Breast epithelium (tissue), 4 donors: Measurements from ENCODE around the gene CELF1. TPM values are rescaled to one million over a fixed set of nuclear protein-coding genes. Genes with fewer than 3 reads are reported as not detected.

Source experiments
- DNase-seq, 2 donors: peaks; one replicate each; pipeline ENCODE4 v3.0.0-alpha.2; 2019; ENCODE audit warnings: low spot score in 2 of 2
- H3K27ac ChIP-seq, 2 donors: fragments of 200-600 bp; sonication (generic) in 1 of 2; one replicate each; pipeline ENCODE4 v1.5.1; 2016 to 2019; ENCODE audit warnings: mild to moderate bottlenecking in 1 of 2
- H3K27me3 ChIP-seq, 2 donors: fragments of 200-600 bp; sonication (generic) in 1 of 2; one replicate each; pipeline versions ENCODE4 v1.5.1 to v1.6.0; 2017 to 2019; ENCODE audit warnings: control low read depth in 1 of 2, mild to moderate bottlenecking in 1 of 2
- H3K36me3 ChIP-seq: fragments of 200-600 bp; one replicate; pipeline ENCODE4 v1.5.1; 2019
- H3K4me1 ChIP-seq, 2 donors: fragments of 200-600 bp; sonication (generic); one replicate each; pipeline ENCODE4 v1.5.1; 2016 to 2019; ENCODE audit warnings: control low read depth in 1 of 2
- H3K4me3 ChIP-seq, 3 donors: fragments of 200-600 bp; sonication (generic); 1 replicate in 2 of 3; 2 replicates in 1 of 3; pipeline ENCODE4 v1.5.1; 2016 to 2019; ENCODE audit warnings: mild to moderate bottlenecking in 3 of 3, moderate library complexity in 2 of 3
- H3K9me3 ChIP-seq, 2 donors: fragments of 200-600 bp; sonication (generic) in 1 of 2; one replicate each; pipeline ENCODE4 v1.5.1; 2016 to 2019; ENCODE audit warnings: control low read depth in 1 of 2
- CTCF ChIP-seq, 3 donors: fragments of 450-650 bp; IDR thresholded peaks; one replicate each; pipeline ENCODE4 v1.5.1; 2016 to 2017; ENCODE audit warnings: antibody characterized with exemption in 3 of 3, mild to moderate bottlenecking in 3 of 3, moderate library complexity in 3 of 3
- POLR2A ChIP-seq: fragments of 450-650 bp; IDR thresholded peaks from one replicate; pipeline ENCODE4 v1.6.1; 2016; ENCODE audit warnings: antibody characterized with exemption, mild to moderate bottlenecking, moderate library complexity
- POLR2AphosphoS5 ChIP-seq, 3 donors: sonication (generic); formaldehyde crosslinking; IDR thresholded peaks; one replicate each; pipeline ENCODE4 v1.6.1; 2017; ENCODE audit warnings: antibody characterized with exemption in 3 of 3
- intact Hi-C: fragments of 100-400 bp; cut with DNase I; formaldehyde crosslinking; loops from one replicate; pipeline ENCODE4 v1.15.1; 2023; ENCODE audit warnings: low total_unique reads
- total RNA-seq, 3 donors: library from RNA; depleted of rRNA; stranded (reverse); fragments of >200 nt; gene quantifications; one replicate each; pipeline ENCODE4 v1.1.0, GENCODE V29; 2016

The CELF1 gene
- total RNA-seq, 3 donors from 2014 or later, result 94.1 to 117 (median 114) TPM

- no peak for DNase-seq
- H3K4me1 ChIP-seq, result no peaks in the 10 kb centered on the region
- H3K27ac ChIP-seq, result no peak overlapping the region
- H3K36me3 ChIP-seq, result no peaks in the 10 kb centered on the region
- H3K27me3 ChIP-seq, result no peaks in the 10 kb centered on the region
- H3K4me3 ChIP-seq, result no peak overlapping the region
- no peak for TF ChIP-seq POLR2AphosphoS5 (IDR thresholded peaks at IDR 0.05)
- no peak for TF ChIP-seq POLR2A
- TF ChIP-seq CTCF (IDR thresholded peaks at IDR 0.05), result no peak
- intact Hi-C loops, result no loop called here
- H3K9me3 ChIP-seq, result no peaks in the 10 kb centered on the region
Measured at GRCh38 chr11:47446833-47447232, 106.1 kb downstream of the CELF1 start.

- no peaks in the 10 kb centered on the region for H3K4me1 ChIP-seq
- intact Hi-C loops, result no loop called here
- DNase-seq, result no peak
- no peaks in the 10 kb centered on the region for H3K9me3 ChIP-seq
- no peaks in the 10 kb centered on the region for H3K27me3 ChIP-seq
- H3K4me3 ChIP-seq, result no peak overlapping the region
- H3K27ac ChIP-seq, result no peak overlapping the region
- TF ChIP-seq POLR2A, result no peak
- no peak for TF ChIP-seq CTCF (IDR thresholded peaks at IDR 0.05)
- no peak for TF ChIP-seq POLR2AphosphoS5 (IDR thresholded peaks at IDR 0.05)
- no peaks in the 10 kb centered on the region for H3K36me3 ChIP-seq
Measured at GRCh38 chr11:47445840-47446239, 107.1 kb downstream of the CELF1 start.

GRCh38 chr11:47443817-47444216, 109.1 kb downstream of the CELF1 start:
- Histone ChIP-seq H3K4me3 (no peak overlapping the region), H3K4me1 (no peaks in the 10 kb centered on the region), H3K36me3 (no peaks in the 10 kb centered on the region), H3K27me3 (no peaks in the 10 kb centered on the region), H3K27ac (no peak overlapping the region), H3K9me3 (no peaks in the 10 kb centered on the region)
- intact Hi-C loops, result no loop called here
- no peak for DNase-seq
- TF ChIP-seq POLR2AphosphoS5 (IDR thresholded peaks at IDR 0.05) (no peak), POLR2A (no peak), CTCF (IDR thresholded peaks at IDR 0.05) (no peak)

- TF ChIP-seq CTCF (IDR thresholded peaks at IDR 0.05), result no peak
- Histone ChIP-seq H3K36me3 (no peaks in the 10 kb centered on the region), H3K4me1 (no peaks in the 10 kb centered on the region), H3K27ac (no peak overlapping the region), H3K4me3 (no peak overlapping the region), H3K27me3 (no peaks in the 10 kb centered on the region), H3K9me3 (no peaks in the 10 kb centered on the region)
- no peak for DNase-seq
- intact Hi-C loops, result no loop called here
Measured at GRCh38 chr11:47443028-47443700, 109.8 kb downstream of the CELF1 start.

GRCh38 chr11:47442514-47442913, 110.4 kb downstream of the CELF1 start:
- intact Hi-C loops, result no loop called here
- Histone ChIP-seq H3K4me1 (no peaks in the 10 kb centered on the region), H3K36me3 (no peaks in the 10 kb centered on the region), H3K4me3 (no peak overlapping the region), H3K9me3 (no peaks in the 10 kb centered on the region), H3K27me3 (no peaks in the 10 kb centered on the region), H3K27ac (no peak overlapping the region)
- TF ChIP-seq POLR2A, result no peak
- DNase-seq, result no peak

- H3K36me3 ChIP-seq, result no peaks in the 10 kb centered on the region
- H3K9me3 ChIP-seq, result no peaks in the 10 kb centered on the region
- intact Hi-C loops, result no loop called here
- no peaks in the 10 kb centered on the region for H3K27me3 ChIP-seq
- no peak overlapping the region for H3K27ac ChIP-seq
- H3K4me3 ChIP-seq, result no peak overlapping the region
- no peak for DNase-seq
- TF ChIP-seq POLR2AphosphoS5 (IDR thresholded peaks at IDR 0.05), result no peak
- TF ChIP-seq POLR2A, result no peak
- no peak for TF ChIP-seq CTCF (IDR thresholded peaks at IDR 0.05)
- H3K4me1 ChIP-seq, result no peaks in the 10 kb centered on the region
Measured at GRCh38 chr11:47441421-47441820, 111.5 kb downstream of the CELF1 start.
